K562 (cell line): Measurements from ENCODE around the gene GORASP1. TPM values are rescaled to one million over a fixed set of nuclear protein-coding genes. Genes with fewer than 3 reads are reported as not detected.

Source experiments
- EGR1 ChIP-seq: fragments of 450-650 bp; conservative IDR thresholded peaks from 2 replicates; pipeline ENCODE4 v1.6.1; 2017; ENCODE audit warnings: mild to moderate bottlenecking
- ERF ChIP-seq: fragments of 450-650 bp; formaldehyde crosslinking; IDR thresholded peaks from 2 replicates; pipeline ENCODE4 v1.4.0; 2020; ENCODE audit warnings: mild to moderate bottlenecking, mixed read lengths
- FOXK1 ChIP-seq: sonication (generic); formaldehyde crosslinking; IDR thresholded peaks from 2 replicates; pipeline ENCODE4 v1.8.0; 2022; ENCODE audit warnings: missing genetic modification reagents, mild to moderate bottlenecking, borderline replicate concordance
- HBP1 ChIP-seq: fragments of 450-650 bp; formaldehyde crosslinking; IDR thresholded peaks from 2 replicates; pipeline ENCODE4 v1.4.0; 2022; ENCODE audit warnings: missing genetic modification characterization
- HINFP ChIP-seq: fragments of 450-650 bp; conservative IDR thresholded peaks from 2 replicates; pipeline ENCODE4 v1.6.1; 2016; ENCODE audit warnings: missing genetic modification characterization, low read depth, mild to moderate bottlenecking, control low read depth, missing compliant biosample characterization
- HMG20A ChIP-seq: fragments of 450-650 bp; formaldehyde crosslinking; conservative IDR thresholded peaks from 2 replicates; pipeline ENCODE4 v1.4.0; 2020; ENCODE audit warnings: mild to moderate bottlenecking, mixed read lengths
- LEF1 ChIP-seq: fragments of 450-650 bp; IDR thresholded peaks from 2 replicates; pipeline ENCODE4 v1.6.1; 2016; ENCODE audit warnings: mild to moderate bottlenecking
- MAFK ChIP-seq: IDR thresholded peaks from 2 replicates; pipeline ENCODE4 v1.6.1; 2011; ENCODE audit warnings: low read length, improper control_type of control experiment
- NR2C2 ChIP-seq, 2 experiments: fragments of 200-800 bp in 1 of 2; sonication (Bioruptor generic) in 1 of 2; sonication (generic) in 1 of 2; formaldehyde crosslinking in 1 of 2; IDR thresholded peaks; 2 replicates each; pipeline versions ENCODE4 v1.6.1 to v1.8.0; 2016 to 2022; ENCODE audit warnings: mild to moderate bottlenecking in 1 of 2, missing compliant biosample characterization in 1 of 2, missing genetic modification characterization in 1 of 2, missing genetic modification reagents in 1 of 2
- NR3C1 ChIP-seq: sonication (generic); formaldehyde crosslinking; IDR thresholded peaks from 2 replicates; pipeline ENCODE4 v1.8.1; 2022; ENCODE audit warnings: missing genetic modification reagents
- POLR2H ChIP-seq: IDR thresholded peaks from 2 replicates; pipeline ENCODE4 v1.6.1; 2016; ENCODE audit warnings: missing genetic modification characterization, low read depth, mild to moderate bottlenecking, control low read depth, missing compliant biosample characterization, moderate library complexity
- RBM14 ChIP-seq: fragments of 200-400 bp; formaldehyde crosslinking; IDR thresholded peaks from 2 replicates; pipeline ENCODE4 v1.6.1; 2018; ENCODE audit warnings: low read depth, mild to moderate bottlenecking, low read length, moderate library complexity, borderline replicate concordance; ENCODE audit not compliant: insufficient read depth
- RBM34 ChIP-seq: fragments of 200-400 bp; formaldehyde crosslinking; IDR thresholded peaks from 2 replicates; pipeline ENCODE4 v1.6.1; 2018; ENCODE audit warnings: low read length, borderline replicate concordance; ENCODE audit not compliant: insufficient read depth
- SMARCE1 ChIP-seq: fragments of 450-650 bp; IDR thresholded peaks from 2 replicates; pipeline ENCODE4 v1.7.1; 2016; ENCODE audit warnings: mild to moderate bottlenecking
- SRSF3 ChIP-seq: fragments of 200-400 bp; formaldehyde crosslinking; IDR thresholded peaks from 2 replicates; pipeline ENCODE4 v1.6.1; 2016; ENCODE audit warnings: mild to moderate bottlenecking, low read length, moderate library complexity; ENCODE audit not compliant: insufficient read depth
- STAG1 ChIP-seq: sonication (generic); formaldehyde crosslinking; IDR thresholded peaks from 2 replicates; pipeline ENCODE4 v1.5.0; 2020; ENCODE audit warnings: missing genetic modification reagents, borderline replicate concordance
- THAP12 ChIP-seq: fragments of 250-450 bp; sonication (Bioruptor Pico); IDR thresholded peaks from 2 replicates; pipeline ENCODE4 v1.9.0; 2021; ENCODE audit warnings: mild to moderate bottlenecking, inconsistent platforms
- ZBTB2 ChIP-seq: fragments of 450-650 bp; IDR thresholded peaks from 2 replicates; pipeline ENCODE4 v1.6.1; 2016; ENCODE audit warnings: antibody characterized with exemption
- ZNF184 ChIP-seq: sonication (generic); formaldehyde crosslinking; IDR thresholded peaks from 2 replicates; pipeline ENCODE4 v1.5.0; 2020; ENCODE audit warnings: missing genetic modification reagents
- ZNF24 ChIP-seq: fragments of 450-650 bp; IDR thresholded peaks from 2 replicates; pipeline ENCODE4 v1.6.1; 2016
- ZNF740 ChIP-seq, 3 experiments: fragments of 200-800 bp in 1 of 3; sonication (Bioruptor generic) in 1 of 3; sonication (generic) in 1 of 3; formaldehyde crosslinking in 1 of 3; IDR thresholded peaks; 2 replicates each; pipeline versions ENCODE4 v1.6.1 to v1.8.0; 2016 to 2022; ENCODE audit warnings: mild to moderate bottlenecking in 2 of 3, missing compliant biosample characterization in 2 of 3, missing genetic modification characterization in 2 of 3, missing genetic modification reagents in 1 of 3
- polyA plus RNA-seq, 8 experiments: library from polyadenylated mRNA; depleted of rRNA in 4 of 8; stranded (reverse) in 5 of 8; unstranded in 3 of 8; fragments of >200 nt; fragmentation: Nextera tagmentation in 2 of 8; fragmentation: Illumina TruSeq in 1 of 8; extraction: Ambion mirVana in 2 of 8; extraction: Trizol in 1 of 8; gene quantifications; 2 replicates each; pipeline versions ENCODE4 v1.2.1 to v1.2.3, GENCODE V29; 2011 to 2014; ENCODE audit warnings: inconsistent platforms in 1 of 8, missing spikeins in 1 of 8
- total RNA-seq, 7 experiments: library from RNA; depleted of rRNA in 6 of 7; stranded (reverse); fragments of >200 nt in 6 of 7; fragmentation: Illumina TruSeq in 2 of 7; extraction: Trizol in 2 of 7; gene quantifications; 2 replicates each; pipeline versions ENCODE4 v1.2.1 to v1.2.3, GENCODE V29; 2011 to 2021; ENCODE audit warnings: low replicate concordance in 1 of 7

GORASP1 gene
- total and polyA plus RNA-seq, 9 of the 15 experiments (the other 6 are each of a cell fraction or from before 2014, with no cell fraction given), result 8.4 to 87.9 (median 67.6) TPM

GRCh38 chr3:39153977-39154279 is 46.5 kb upstream of the GORASP1 start (continued):
- TF ChIP-seq HBP1 (CRISPR knock-in tag) (no peak), ZBTB2 (no peak), NR2C2 (CRISPR knock-in tag; IDR thresholded peaks at IDR 0.05) (no peak), NR2C2 (tag; IDR thresholded peaks at IDR 0.05) (peak; percentile 37; the same call in 1 of the 2 replicates), LEF1 (no peak), HMG20A (CRISPR knock-in tag) (no peak), STAG1 (no peak), RBM14 (no peak), THAP12 (CRISPR knock-in tag) (no peak), FOXK1 (CRISPR knock-in tag) (no peak), SMARCE1 (no peak), ERF (no peak), EGR1 (0 out of 2 replicates have a peak, but pooled peaks have one; percentile 0), SRSF3 (no peak), HINFP (no peak), NR3C1 (CRISPR knock-in tag) (no peak), POLR2H (tag) (peak; percentile 59; the same call in 1 of the 2 replicates), MAFK (no peak), ZNF184 (no peak), RBM34 (no peak), ZNF740 (CRISPR knock-in tag; IDR thresholded peaks at IDR 0.05) (no peak), ZNF740 (tag; IDR thresholded peaks at IDR 0.05) (0 out of 4 replicates have a peak, but pooled peaks of 1 of the 2 experiments have one; percentile 7), ZNF24 (no peak)
